ENCODE data around the gene TPO.

Gene TPO

GRCh38 chr2:1494257-1494656 is 81.0 kb downstream of the TPO start:
- Histone ChIP-seq H3K27me3 (ENCODE audit: insufficient read depth, low read length) (no peaks in the 10 kb centered on the region), H2BK5ac (ENCODE audit: low read depth, low read length, poor library complexity) (no peak overlapping the region), H4K12ac (ENCODE audit: low read depth, low read length) (no peak overlapping the region), H3K79me1 (ENCODE audit: low read length) (no peaks in the 10 kb centered on the region), H2BK120ac (ENCODE audit: insufficient read depth, low read length, poor library complexity) (no peak overlapping the region), H3K4me3 (ENCODE audit: low read depth, low read length) (no peak overlapping the region), H2BK12ac (ENCODE audit: low read length) (no peak overlapping the region), H2AFZ (ENCODE audit: insufficient read depth, low read length, poor library complexity) (no peak overlapping the region), H3K9ac (ENCODE audit: low read length) (no peak overlapping the region), H4K8ac (ENCODE audit: low read depth, low read length) (no peak overlapping the region), H3K9me3 (ENCODE audit: insufficient read depth, low read depth, low read length) (no peaks in the 10 kb centered on the region), H2AK5ac (ENCODE audit: low read length) (no peak overlapping the region), H3K23ac (ENCODE audit: low read length) (no peak overlapping the region), H3K79me2 (ENCODE audit: control insufficient read depth, insufficient read depth, low read length, poor library complexity) (no peaks in the 10 kb centered on the region), H4K91ac (ENCODE audit: low read depth, low read length) (no peak overlapping the region), H3K4me2 (ENCODE audit: low read length) (no peak overlapping the region), H3K36me3 (ENCODE audit: control insufficient read depth in 1 of 2, insufficient read depth in 2 of 2, low read length in 2 of 2) (no peaks in the 10 kb centered on the region), H3K27ac (ENCODE audit: low read depth, low read length) (no peak overlapping the region), H3K14ac (ENCODE audit: low read length) (no peak overlapping the region), H3K4me1 (ENCODE audit: control insufficient read depth in 1 of 2, insufficient read depth in 2 of 2, low read length in 2 of 2) (no peaks in the 10 kb centered on the region), H3K18ac (ENCODE audit: low read length) (no peak overlapping the region), H3K4ac (ENCODE audit: low read depth, low read length) (no peak overlapping the region)
- no peak for DNase-seq
- no CpG with 5 or more reads among the region's 12 CpGs for WGBS (ENCODE audit: extremely low coverage, insufficient coverage, insufficient read length)

GRCh38 chr2:1494906-1495305 is 81.6 kb downstream of the TPO start:
- no peak overlapping the region for H3K23ac ChIP-seq (ENCODE audit: low read length)
- no peaks in the 10 kb centered on the region for H3K27me3 ChIP-seq (ENCODE audit: insufficient read depth, low read length)
- H3K4me1 ChIP-seq (ENCODE audit: control insufficient read depth in 1 of 2, insufficient read depth in 2 of 2, low read length in 2 of 2): no peaks in the 10 kb centered on the region
- no peak for DNase-seq
- H3K79me1 ChIP-seq (ENCODE audit: low read length): no peaks in the 10 kb centered on the region
- H3K14ac ChIP-seq (ENCODE audit: low read length): no peak overlapping the region
- WGBS (ENCODE audit: extremely low coverage, insufficient coverage, insufficient read length): no CpG with 5 or more reads among the region's 9 CpGs
- H3K36me3 ChIP-seq (ENCODE audit: control insufficient read depth in 1 of 2, insufficient read depth in 2 of 2, low read length in 2 of 2): no peaks in the 10 kb centered on the region
- no peak overlapping the region for H3K4ac ChIP-seq (ENCODE audit: low read depth, low read length)
- no peak overlapping the region for H3K4me3 ChIP-seq (ENCODE audit: low read depth, low read length)
- no peak overlapping the region for H3K18ac ChIP-seq (ENCODE audit: low read length)
- H3K9ac ChIP-seq (ENCODE audit: low read length): no peak overlapping the region
- no peak overlapping the region for H3K4me2 ChIP-seq (ENCODE audit: low read length)
- H3K27ac ChIP-seq (ENCODE audit: low read depth, low read length): no peak overlapping the region
- H4K91ac ChIP-seq (ENCODE audit: low read depth, low read length): no peak overlapping the region
- H2BK12ac ChIP-seq (ENCODE audit: low read length): no peak overlapping the region
- no peak overlapping the region for H2BK120ac ChIP-seq (ENCODE audit: insufficient read depth, low read length, poor library complexity)
- no peak overlapping the region for H2BK5ac ChIP-seq (ENCODE audit: low read depth, low read length, poor library complexity)
- H2AK5ac ChIP-seq (ENCODE audit: low read length): no peak overlapping the region
- no peak overlapping the region for H4K12ac ChIP-seq (ENCODE audit: low read depth, low read length)
- no peak overlapping the region for H2AFZ ChIP-seq (ENCODE audit: insufficient read depth, low read length, poor library complexity)
- H4K8ac ChIP-seq (ENCODE audit: low read depth, low read length): no peak overlapping the region
- no peaks in the 10 kb centered on the region for H3K79me2 ChIP-seq (ENCODE audit: control insufficient read depth, insufficient read depth, low read length, poor library complexity)
- no peaks in the 10 kb centered on the region for H3K9me3 ChIP-seq (ENCODE audit: insufficient read depth, low read depth, low read length)

DNA sequence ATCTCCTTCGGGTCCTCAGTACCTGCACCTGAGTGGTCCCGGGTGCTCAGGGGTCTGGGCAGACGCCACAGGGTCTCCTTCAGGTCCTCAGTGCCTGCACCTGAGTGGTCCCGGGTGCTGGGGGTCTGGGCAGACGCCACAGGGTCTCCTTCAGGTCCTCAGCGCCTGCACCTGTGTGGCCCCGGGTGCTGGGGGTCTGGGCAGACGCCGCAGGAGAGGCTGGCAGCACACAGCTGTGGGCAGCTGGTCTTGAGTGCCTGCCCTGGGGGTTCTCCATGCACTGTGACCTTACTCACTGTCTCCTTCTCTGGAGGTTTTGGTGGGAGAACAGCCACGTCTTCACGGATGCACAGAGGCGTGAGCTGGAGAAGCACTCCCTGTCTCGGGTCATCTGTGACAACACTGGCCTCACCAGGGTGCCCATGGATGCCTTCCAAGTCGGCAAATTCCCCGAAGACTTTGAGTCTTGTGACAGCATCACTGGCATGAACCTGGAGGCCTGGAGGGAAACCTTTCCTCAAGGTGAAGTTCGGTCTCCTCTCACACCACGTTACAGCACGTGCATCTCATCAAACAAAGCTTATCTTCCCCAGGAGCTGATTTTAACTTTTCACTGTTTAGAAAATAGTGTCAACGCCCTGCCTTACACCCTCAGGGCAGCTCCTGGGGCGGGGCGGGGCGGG is 82.6 kb downstream of the TPO start:
- no peak overlapping the region for H2AFZ ChIP-seq (ENCODE audit: insufficient read depth, low read length, poor library complexity)
- H2BK12ac ChIP-seq (ENCODE audit: low read length): no peak overlapping the region
- no peak overlapping the region for H2BK5ac ChIP-seq (ENCODE audit: low read depth, low read length, poor library complexity)
- no peak overlapping the region for H3K23ac ChIP-seq (ENCODE audit: low read length)
- no peak overlapping the region for H2BK120ac ChIP-seq (ENCODE audit: insufficient read depth, low read length, poor library complexity)
- no peaks in the 10 kb centered on the region for H3K9me3 ChIP-seq (ENCODE audit: insufficient read depth, low read depth, low read length)
- H3K14ac ChIP-seq (ENCODE audit: low read length): no peak overlapping the region
- H4K8ac ChIP-seq (ENCODE audit: low read depth, low read length): no peak overlapping the region
- no peaks in the 10 kb centered on the region for H3K4me1 ChIP-seq (ENCODE audit: control insufficient read depth in 1 of 2, insufficient read depth in 2 of 2, low read length in 2 of 2)
- H3K36me3 ChIP-seq (ENCODE audit: control insufficient read depth in 1 of 2, insufficient read depth in 2 of 2, low read length in 2 of 2): no peaks in the 10 kb centered on the region
- no peaks in the 10 kb centered on the region for H3K79me2 ChIP-seq (ENCODE audit: control insufficient read depth, insufficient read depth, low read length, poor library complexity)
- no peak overlapping the region for H2AK5ac ChIP-seq (ENCODE audit: low read length)
- WGBS (ENCODE audit: extremely low coverage, insufficient coverage, insufficient read length): no CpG with 5 or more reads among the region's 22 CpGs
- no peak overlapping the region for H3K4me3 ChIP-seq (ENCODE audit: low read depth, low read length)
- no peak overlapping the region for H3K18ac ChIP-seq (ENCODE audit: low read length)
- H3K4ac ChIP-seq (ENCODE audit: low read depth, low read length): no peak overlapping the region
- no peak overlapping the region for H3K9ac ChIP-seq (ENCODE audit: low read length)
- no peaks in the 10 kb centered on the region for H3K27me3 ChIP-seq (ENCODE audit: insufficient read depth, low read length)
- DNase-seq: no peak
- H4K91ac ChIP-seq (ENCODE audit: low read depth, low read length): no peak overlapping the region
- H4K12ac ChIP-seq (ENCODE audit: low read depth, low read length): no peak overlapping the region
- no peaks in the 10 kb centered on the region for H3K79me1 ChIP-seq (ENCODE audit: low read length)
- H3K4me2 ChIP-seq (ENCODE audit: low read length): no peak overlapping the region
- no peak overlapping the region for H3K27ac ChIP-seq (ENCODE audit: low read depth, low read length)

DNA sequence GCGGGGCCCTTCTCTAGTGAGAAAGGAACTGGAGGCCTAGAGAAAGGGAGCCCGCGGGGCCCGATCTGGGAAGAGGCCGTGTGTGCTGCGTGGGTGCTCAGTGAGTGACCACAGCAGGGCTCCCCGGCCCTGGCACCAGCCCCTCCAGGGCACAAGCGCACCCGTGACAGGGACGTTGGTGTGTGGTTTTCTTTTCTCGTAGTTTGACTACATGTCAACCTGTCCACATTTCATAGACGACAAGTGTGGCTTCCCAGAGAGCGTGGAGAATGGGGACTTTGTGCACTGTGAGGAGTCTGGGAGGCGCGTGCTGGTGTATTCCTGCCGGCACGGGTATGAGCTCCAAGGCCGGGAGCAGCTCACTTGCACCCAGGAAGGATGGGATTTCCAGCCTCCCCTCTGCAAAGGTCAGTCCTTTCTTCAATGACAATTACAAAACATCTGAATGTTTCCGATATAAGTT is 83.1 kb downstream of the TPO start:
- Histone ChIP-seq H3K27ac (ENCODE audit: low read depth, low read length) (no peak overlapping the region), H2AFZ (ENCODE audit: insufficient read depth, low read length, poor library complexity) (no peak overlapping the region), H3K4me2 (ENCODE audit: low read length) (no peak overlapping the region), H3K79me2 (ENCODE audit: control insufficient read depth, insufficient read depth, low read length, poor library complexity) (no peaks in the 10 kb centered on the region), H3K4me1 (ENCODE audit: control insufficient read depth in 1 of 2, insufficient read depth in 2 of 2, low read length in 2 of 2) (no peaks in the 10 kb centered on the region), H3K79me1 (ENCODE audit: low read length) (no peaks in the 10 kb centered on the region), H3K4ac (ENCODE audit: low read depth, low read length) (no peak overlapping the region), H4K91ac (ENCODE audit: low read depth, low read length) (no peak overlapping the region), H2AK5ac (ENCODE audit: low read length) (no peak overlapping the region), H3K14ac (ENCODE audit: low read length) (no peak overlapping the region), H3K18ac (ENCODE audit: low read length) (no peak overlapping the region), H3K27me3 (ENCODE audit: insufficient read depth, low read length) (no peaks in the 10 kb centered on the region), H2BK12ac (ENCODE audit: low read length) (no peak overlapping the region), H3K23ac (ENCODE audit: low read length) (no peak overlapping the region), H3K36me3 (ENCODE audit: control insufficient read depth in 1 of 2, insufficient read depth in 2 of 2, low read length in 2 of 2) (no peaks in the 10 kb centered on the region), H4K8ac (ENCODE audit: low read depth, low read length) (no peak overlapping the region), H2BK120ac (ENCODE audit: insufficient read depth, low read length, poor library complexity) (no peak overlapping the region), H3K9ac (ENCODE audit: low read length) (no peak overlapping the region), H4K12ac (ENCODE audit: low read depth, low read length) (no peak overlapping the region), H3K9me3 (ENCODE audit: insufficient read depth, low read depth, low read length) (no peaks in the 10 kb centered on the region), H3K4me3 (ENCODE audit: low read depth, low read length) (no peak overlapping the region), H2BK5ac (ENCODE audit: low read depth, low read length, poor library complexity) (no peak overlapping the region)
- WGBS (ENCODE audit: extremely low coverage, insufficient coverage, insufficient read length): no CpG with 5 or more reads among the region's 19 CpGs
- no peak for DNase-seq
